SK-N-MC (cell line): ENCODE results near the gene NAT16.
"Not testable (repeated sequence)": the region's sequence is repeated elsewhere in the genome, so short reads cannot be mapped to it uniquely, and the experiment has no call there.

Experiments used
- DNase-seq: peaks from one replicate; pipeline ENCODE4 v3.0.0-alpha.2; 2011; ENCODE audit warnings: low read depth, low spot score
- H3K27ac ChIP-seq: fragments of 200-600 bp; sonication (generic); 2 replicates; pipeline ENCODE4 v1.5.1; 2016; ENCODE audit warnings: mixed run types
- H3K36me3 ChIP-seq: fragments of 200-600 bp; sonication (generic); 2 replicates; pipeline ENCODE4 v1.6.1; 2017; ENCODE audit warnings: antibody characterized with exemption, low read length, mixed read lengths; ENCODE audit not compliant: insufficient read depth
- H3K4me3 ChIP-seq: fragments of 200-600 bp; sonication (generic); 2 replicates; pipeline ENCODE4 v1.5.1; 2016
- H3K9ac ChIP-seq: fragments of 200-600 bp; sonication (generic); 2 replicates; pipeline ENCODE4 v1.8.0; 2017; ENCODE audit warnings: mixed run types, mixed read lengths; ENCODE audit not compliant: insufficient read length
- H3K9me3 ChIP-seq: fragments of 200-600 bp; sonication (generic); 2 replicates; pipeline ENCODE4 v1.6.1; 2017; ENCODE audit warnings: low read depth, mild to moderate bottlenecking, antibody characterized with exemption, low read length, moderate library complexity, mixed read lengths
- EZH2 ChIP-seq: fragments of 200-600 bp; sonication (generic); IDR thresholded peaks from one replicate; pipeline ENCODE4 v1.6.1; 2017; ENCODE audit warnings: antibody characterized with exemption
- FOXP2 ChIP-seq: optimal IDR thresholded peaks from 2 replicates; pipeline ENCODE3; 2011; ENCODE audit warnings: mild to moderate bottlenecking, moderate library complexity; ENCODE audit not compliant: insufficient read depth; ENCODE audit errors: extremely low read length, control extremely low read depth
- POLR2AphosphoS5 ChIP-seq: IDR thresholded peaks from 2 replicates; pipeline ENCODE4 v1.6.1; 2012; ENCODE audit warnings: mild to moderate bottlenecking, low read depth, low read length, borderline replicate concordance

NAT16 gene

GRCh38 chr7:101137651-101138212, 42.4 kb downstream of the NAT16 start:
- Histone ChIP-seq H3K9ac (no peak overlapping the region), H3K27ac (no peak overlapping the region), H3K4me3 (no peak overlapping the region), H3K9me3 (no peaks in the 10 kb centered on the region), H3K36me3 (no peaks in the 10 kb centered on the region)
- no peak for DNase-seq
- TF ChIP-seq FOXP2 (no peak), POLR2AphosphoS5 (no peak), EZH2 (no peak)

GRCh38 chr7:101134399-101134980, 45.6 kb downstream of the NAT16 start:
- DNase-seq, result peak; percentile 35
- no peak overlapping the region for H3K9ac ChIP-seq

GRCh38 chr7:101133621-101134398, 46.3 kb downstream of the NAT16 start:
- TF ChIP-seq POLR2AphosphoS5 (no peak), FOXP2 (no peak), EZH2 (no peak)
- Histone ChIP-seq H3K36me3 (no peaks in the 10 kb centered on the region), H3K9ac (no peak overlapping the region), H3K27ac (peak overlapping the region; percentile 46; the same call in 1 of the 2 replicates), H3K4me3 (peak overlapping the region; percentile 38), H3K9me3 (no peaks in the 10 kb centered on the region)
- DNase-seq, result no peak

More at GRCh38 chr7:101134399-101134980, 45.6 kb downstream of the NAT16 start:
- peak overlapping the region; percentile 38 for H3K4me3 ChIP-seq
- H3K27ac ChIP-seq, result peak overlapping the region; percentile 46; the same call in 1 of the 2 replicates
- TF ChIP-seq FOXP2 (no peak), POLR2AphosphoS5 (no peak), EZH2 (no peak)
- H3K9me3 ChIP-seq, result no peaks in the 10 kb centered on the region
- no peaks in the 10 kb centered on the region for H3K36me3 ChIP-seq

- H3K36me3 ChIP-seq, H3K27ac ChIP-seq: not testable (repeated sequence)
Observed at GRCh38 chr7:101132626-101133600, 47.2 kb downstream of the NAT16 start.

GRCh38 chr7:101129603-101130117, 50.4 kb downstream of the NAT16 start:
- Histone ChIP-seq H3K27ac (no peak overlapping the region), H3K4me3 (no peak overlapping the region), H3K36me3 (no peaks in the 10 kb centered on the region), H3K9ac (no peak overlapping the region), H3K9me3 (no peaks in the 10 kb centered on the region)
- no peak for TF ChIP-seq EZH2
- TF ChIP-seq FOXP2, result no peak
- TF ChIP-seq POLR2AphosphoS5, result no peak
- no peak for DNase-seq

More at GRCh38 chr7:101132626-101133600, 47.2 kb downstream of the NAT16 start:
- not testable (repeated sequence) for DNase-seq, H3K9me3 ChIP-seq, H3K4me3 ChIP-seq, H3K9ac ChIP-seq

GRCh38 chr7:101128040-101128834, 51.9 kb downstream of the NAT16 start:
- no peak overlapping the region for H3K4me3 ChIP-seq
- no peaks in the 10 kb centered on the region for H3K9me3 ChIP-seq
- TF ChIP-seq FOXP2, result no peak
- no peak for TF ChIP-seq POLR2AphosphoS5
- TF ChIP-seq EZH2, result no peak
- no peak overlapping the region for H3K9ac ChIP-seq
- H3K36me3 ChIP-seq, result no peaks in the 10 kb centered on the region
- DNase-seq, result no peak
- H3K27ac ChIP-seq, result no peak overlapping the region

- DNase-seq, result no peak
- no peak overlapping the region for H3K4me3 ChIP-seq
- no peaks in the 10 kb centered on the region for H3K36me3 ChIP-seq
- no peak overlapping the region for H3K9ac ChIP-seq
- no peaks in the 10 kb centered on the region for H3K9me3 ChIP-seq
- no peak for TF ChIP-seq EZH2
- TF ChIP-seq FOXP2, result no peak
- no peak for TF ChIP-seq POLR2AphosphoS5
- H3K27ac ChIP-seq, result no peak overlapping the region
Observed at GRCh38 chr7:101127460-101128039, 52.5 kb downstream of the NAT16 start.
